ENCODE measurements around the gene POLR3C.

Gene POLR3C

GRCh38 chr1:145843031-145843430 lies 19.0 kb downstream of the POLR3C start:
- no peak for TF ChIP-seq CTCF (IDR thresholded peaks at IDR 0.05)

DNA sequence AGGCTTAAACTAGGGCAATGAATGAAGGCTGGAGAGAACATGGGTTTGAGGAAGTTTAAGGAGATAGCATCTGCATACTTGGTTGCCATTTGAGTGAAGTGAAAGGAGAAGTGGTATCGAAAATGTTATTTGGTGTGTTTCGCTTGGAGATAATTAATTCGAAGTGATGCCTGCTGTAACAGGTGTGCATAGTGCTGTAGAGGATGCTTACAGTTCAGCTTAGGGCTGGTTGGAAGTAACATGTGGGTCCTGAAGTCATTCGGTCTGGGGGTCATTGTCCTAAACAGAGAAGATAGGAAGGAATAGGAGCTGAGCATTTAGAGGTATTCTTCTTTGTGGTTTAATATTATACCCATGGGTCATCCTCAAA lies 21.1 kb downstream of the POLR3C start:
- no peak for TF ChIP-seq CTCF (IDR thresholded peaks at IDR 0.05)

DNA sequence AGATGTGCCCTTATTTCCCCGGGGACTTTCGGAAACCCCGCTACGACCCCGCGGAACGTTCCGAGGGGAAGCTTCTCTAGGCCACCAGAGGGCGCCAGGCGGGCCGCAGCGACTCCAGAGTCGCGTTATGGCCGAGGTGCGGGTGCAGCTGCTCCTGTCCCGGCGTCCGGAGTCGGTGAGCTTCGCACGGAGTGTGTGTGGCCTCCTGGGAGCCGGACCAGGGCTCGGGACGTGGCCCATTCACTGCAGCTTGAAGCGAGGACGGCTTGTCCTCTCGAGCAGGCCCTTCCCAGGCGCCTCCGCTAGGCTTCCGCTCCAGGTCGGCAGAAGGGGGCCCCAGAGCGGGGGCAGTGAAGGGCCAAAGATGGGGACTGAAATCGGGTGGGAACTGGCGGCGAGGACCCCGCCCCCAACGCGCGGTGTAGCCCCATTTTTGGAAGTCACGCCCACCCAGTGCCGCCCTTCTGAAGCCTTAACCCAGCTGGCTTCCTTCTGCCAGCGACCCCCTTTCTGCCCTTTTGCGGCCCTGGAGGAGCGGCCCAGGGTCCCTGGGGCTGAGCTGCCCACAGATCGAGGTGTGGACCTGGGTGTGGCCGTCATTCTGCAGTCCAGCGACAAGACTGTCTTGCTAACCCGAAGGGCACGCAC lies 21.6 kb downstream of the POLR3C start, which contains the start of gene NUDT17:
Gene NUDT17 (plus strand): TSS at position 117 of the 648 bp plus-strand sequence. CDS start 11 bp downstream, at position 128.
- peak; percentile 96 for TF ChIP-seq CTCF (IDR thresholded peaks at IDR 0.05)

DNA sequence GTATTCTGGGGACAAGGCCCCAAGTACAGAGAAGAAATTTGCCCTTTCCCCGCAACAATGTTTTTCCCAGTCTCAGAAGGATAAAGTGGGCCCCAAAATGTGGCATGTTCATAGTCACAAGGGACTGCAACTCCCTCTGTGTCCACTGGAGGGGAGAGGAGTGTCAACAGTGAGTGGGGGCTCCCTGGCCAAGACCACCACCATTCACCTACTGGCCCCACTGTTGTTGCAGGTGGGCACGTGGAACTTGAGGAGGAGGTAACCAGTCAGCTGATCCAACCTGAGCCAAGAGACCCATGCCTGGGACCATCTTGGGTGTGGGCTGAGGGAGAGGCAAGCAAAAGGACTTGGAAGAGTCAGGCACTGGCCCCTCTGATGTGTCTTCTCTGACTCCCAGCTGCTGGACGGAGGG lies 22.2 kb downstream of the POLR3C start:
- peak; percentile 58 for TF ChIP-seq CTCF (IDR thresholded peaks at IDR 0.05)

GRCh38 chr1:145847827-145848226 lies 23.8 kb downstream of the POLR3C start:
- TF ChIP-seq CTCF (IDR thresholded peaks at IDR 0.05): no peak

GRCh38 chr1:145849356-145850160 lies 25.6 kb downstream of the POLR3C start:
- TF ChIP-seq CTCF (IDR thresholded peaks at IDR 0.05): peak; percentile 51; the same call in 1 of the 2 replicates

GRCh38 chr1:145855426-145855948 lies 31.5 kb downstream of the POLR3C start:
- TF ChIP-seq CTCF (IDR thresholded peaks at IDR 0.05): no peak
